B cell (primary cell): Measurements from ENCODE around the gene ZNF580. TPM values are rescaled to one million over a fixed set of nuclear protein-coding genes. Genes with fewer than 3 reads are reported as not detected.

ENCODE experiments used
- ATAC-seq: fragments of 200-7000 bp; cut with Tn5 transposase; one replicate; pipeline ENCODE4 v1.10.0; 2021; ENCODE audit warnings: low read depth, mild to moderate bottlenecking, moderate number of reproducible peaks, moderate library complexity
- CTCF ChIA-PET: fragments of 350-600 bp; sonication (Branson Sonifier 250); formaldehyde crosslinking; loops from one replicate; lab custom pipeline; 2021; ENCODE audit warnings: antibody characterized with exemption, inconsistent platforms; lab: Charles Lee
- POLR2A ChIA-PET: fragments of 350-600 bp; sonication (Branson Sonifier 250); formaldehyde crosslinking; loops from one replicate; lab custom pipeline; 2021; ENCODE audit warnings: antibody characterized with exemption; lab: Charles Lee
- DNase-seq: peaks from one replicate; pipeline ENCODE4 v3.0.0; 2013
- H2AFZ ChIP-seq: 2 replicates; pipeline ENCODE4 v1.6.1; 2012; ENCODE audit warnings: mild to moderate bottlenecking, low read depth, low read length; ENCODE audit not compliant: insufficient read depth, poor library complexity, severe bottlenecking
- H3K27ac ChIP-seq, 2 donors: 1 replicate in 1 of 2; 2 replicates in 1 of 2; pipeline ENCODE4 v1.5.1; 2012 to 2013; ENCODE audit warnings: low read length in 2 of 2, mild to moderate bottlenecking in 2 of 2, moderate library complexity in 1 of 2
- H3K27me3 ChIP-seq, 4 experiments: fragments of 200-600 bp in 1 of 4; sonication (generic) in 1 of 4; replicated peaks in 1 of 4; 1 replicate in 2 of 4; 2 replicates in 2 of 4; pipeline versions ENCODE4 v1.6.1 to v1.7.0; 2013 to 2016; ENCODE audit warnings: low read length in 3 of 4, mild to moderate bottlenecking in 2 of 4, mixed read lengths in 1 of 4, moderate library complexity in 1 of 4; ENCODE audit not compliant: insufficient read depth in 4 of 4, control insufficient read depth in 3 of 4; ENCODE audit errors: control extremely low read depth in 1 of 4
- H3K36me3 ChIP-seq, 2 experiments: replicated peaks in 1 of 2; 1 replicate in 1 of 2; 2 replicates in 1 of 2; pipeline versions ENCODE4 v1.6.1 to v1.7.1; 2013; ENCODE audit warnings: low read length in 1 of 2; ENCODE audit not compliant: insufficient read depth in 2 of 2, control insufficient read depth in 1 of 2; ENCODE audit errors: control extremely low read depth in 1 of 2, extremely low read depth in 1 of 2
- H3K4me1 ChIP-seq, 2 donors: fragments of 200-600 bp in 1 of 2; sonication (generic) in 1 of 2; 1 replicate in 1 of 2; 2 replicates in 1 of 2; pipeline versions ENCODE4 v1.5.1 to v1.6.1; 2013 to 2017; ENCODE audit warnings: low read length in 2 of 2; ENCODE audit not compliant: control insufficient read depth in 2 of 2, insufficient read depth in 2 of 2
- H3K4me2 ChIP-seq: replicated peaks from 2 replicates; pipeline ENCODE3; 2012; ENCODE audit warnings: mild to moderate bottlenecking, low read depth, low read length; ENCODE audit not compliant: poor library complexity, severe bottlenecking
- H3K4me3 ChIP-seq, 5 experiments: fragments of 200-600 bp in 1 of 5; sonication (generic) in 1 of 5; 1 replicate in 3 of 5; 2 replicates in 2 of 5; pipeline versions ENCODE4 v1.5.1 to v1.7.0; 2011 to 2016; ENCODE audit warnings: low read length in 4 of 5, mild to moderate bottlenecking in 4 of 5, low read depth in 2 of 5, control low read depth in 1 of 5, moderate library complexity in 1 of 5; ENCODE audit not compliant: insufficient read depth in 1 of 5; ENCODE audit errors: control extremely low read depth in 1 of 5, extremely low read depth in 1 of 5
- H3K79me2 ChIP-seq: fragments of 200-600 bp; sonication (generic); one replicate; pipeline ENCODE4 v1.6.0; 2016; ENCODE audit warnings: low read length; ENCODE audit not compliant: control insufficient read depth, insufficient read depth
- H3K9ac ChIP-seq: fragments of 200-600 bp; sonication (generic); 2 replicates; pipeline ENCODE4 v1.6.1; 2017; ENCODE audit warnings: mild to moderate bottlenecking, low read length, moderate library complexity
- H3K9me3 ChIP-seq, 3 donors: one replicate each; pipeline versions ENCODE4 v1.6.1 to v1.7.1; 2013; ENCODE audit warnings: low read length in 2 of 3; ENCODE audit not compliant: control insufficient read depth in 2 of 3, insufficient read depth in 1 of 3; ENCODE audit errors: control extremely low read depth in 1 of 3
- H4K20me1 ChIP-seq: 2 replicates; pipeline ENCODE4 v1.6.0; 2012; ENCODE audit warnings: mild to moderate bottlenecking, low read length; ENCODE audit not compliant: insufficient read depth, control insufficient read depth, poor library complexity, severe bottlenecking
- H3K27ac Mint-ChIP-seq: one replicate; pipeline ENCODE4 v1.8.0; 2021; ENCODE audit warnings: mixed read lengths
- H3K27me3 Mint-ChIP-seq: one replicate; pipeline ENCODE4 v1.8.0; 2021; ENCODE audit warnings: mixed read lengths
- H3K4me1 Mint-ChIP-seq: one replicate; pipeline ENCODE4 v1.8.0; 2021; ENCODE audit warnings: mixed read lengths
- H3K4me3 Mint-ChIP-seq: one replicate; pipeline ENCODE4 v1.8.0; 2021; ENCODE audit warnings: mixed read lengths
- H3K9me3 Mint-ChIP-seq: one replicate; pipeline ENCODE4 v1.8.0; 2022; ENCODE audit warnings: mixed read lengths; ENCODE audit not compliant: insufficient read depth
- CTCF ChIP-seq: fragments of 200-600 bp; IDR thresholded peaks from one replicate; pipeline ENCODE4 v1.8.0; 2022; ENCODE audit warnings: antibody characterized with exemption, mild to moderate bottlenecking
- EZH2 ChIP-seq: IDR thresholded peaks from 2 replicates; pipeline ENCODE4 v1.6.1; 2012; ENCODE audit warnings: borderline replicate concordance, low read depth, mild to moderate bottlenecking, moderate library complexity, low read length; ENCODE audit not compliant: insufficient read depth, poor library complexity, severe bottlenecking
- WGBS: methylation state at CpG from one replicate; pipeline ENCODE4 v1.1.5; 2013; ENCODE audit warnings: missing lambda C conversion rate; ENCODE audit not compliant: insufficient coverage; 5-methylcytosine and 5-hydroxymethylcytosine counted together
- intact Hi-C: fragments of 100-400 bp; cut with micrococcal nuclease; formaldehyde crosslinking; loops from one replicate; pipeline ENCODE4 v1.10.0; 2022
- polyA plus RNA-seq: library from polyadenylated mRNA; depleted of rRNA; stranded (reverse); fragments of >200 nt; gene quantifications from 2 replicates; pipeline ENCODE4 v1.2.3, GENCODE V29; 2012
- total RNA-seq, 2 donors: library from RNA; stranded (reverse); fragments of 120-200 nt in 1 of 2; gene quantifications; 1 replicate in 1 of 2; 2 replicates in 1 of 2; pipeline versions ENCODE4 v1.2.3 to v1.2.4, GENCODE V29; 2013 to 2022

The ZNF580 gene
- total and polyA plus RNA-seq, 2 donors (not counting 1 experiment from before 2014, with no cell fraction given): 69.8 to 101 TPM

GRCh38 chr19:55596304-55596703 is 44.5 kb upstream of the ZNF580 start:
- H2AFZ ChIP-seq: no peak overlapping the region
- H3K4me1 ChIP-seq: peaks cover 6 to 14% of the 10 kb centered on the region in 2 donors
- no peak overlapping the region for H3K27ac ChIP-seq
- Mint-ChIP-seq H3K27ac (no peak overlapping the region), H3K4me1 (peaks cover 12% of the 10 kb centered on the region), H3K4me3 (no peak overlapping the region), H3K9me3 (no peaks in the 10 kb centered on the region), H3K27me3 (no peaks in the 10 kb centered on the region)
- ATAC-seq: no peak
- no peak for DNase-seq
- no peaks in the 10 kb centered on the region for H4K20me1 ChIP-seq
- H3K4me2 ChIP-seq: no peak overlapping the region
- TF ChIP-seq EZH2 (no peak), CTCF (no peak)
- no peaks in the 10 kb centered on the region for H3K79me2 ChIP-seq
- POLR2A ChIA-PET: no interaction called here
- intact Hi-C loops: loop anchor here (5.0 kb wide), 1 partner anchor 189 kb away; the partner anchor contains the start of gene UBE2S
- no peak overlapping the region for H3K9ac ChIP-seq
- WGBS: 100% methylated on average over 3 of the region's 3 CpGs
- no peaks in the 10 kb centered on the region for H3K27me3 ChIP-seq
- CTCF ChIA-PET: interaction anchor here (1.9 kb wide), 1 partner anchor 10 kb away, joined by 5 read pairs; no protein-coding TSS in a partner anchor
- H3K36me3 ChIP-seq: peaks cover 0 to 19% of the 10 kb centered on the region in 2 experiments
- no peak overlapping the region for H3K4me3 ChIP-seq
- peaks cover 0 to 5% (median 0%) of the 10 kb centered on the region in 3 donors for H3K9me3 ChIP-seq

GRCh38 chr19:55597501-55597921 is 43.3 kb upstream of the ZNF580 start:
- Histone ChIP-seq H3K27me3 (no peaks in the 10 kb centered on the region), H3K79me2 (no peaks in the 10 kb centered on the region), H2AFZ (no peak overlapping the region), H3K36me3 (peaks cover 0 to 19% of the 10 kb centered on the region in 2 experiments), H3K9ac (no peak overlapping the region), H3K4me2 (no peak overlapping the region), H3K4me1 (peaks cover 6 to 14% of the 10 kb centered on the region in 2 donors), H3K4me3 (no peak overlapping the region), H4K20me1 (no peaks in the 10 kb centered on the region), H3K27ac (no peak overlapping the region), H3K9me3 (peaks cover 0 to 5% (median 0%) of the 10 kb centered on the region in 3 donors)
- Mint-ChIP-seq H3K9me3 (no peaks in the 10 kb centered on the region), H3K27ac (no peak overlapping the region), H3K4me1 (peaks cover 16% of the 10 kb centered on the region), H3K4me3 (no peak overlapping the region), H3K27me3 (no peaks in the 10 kb centered on the region)
- TF ChIP-seq EZH2 (no peak), CTCF (no peak)
- DNase-seq (no peak), ATAC-seq (no peak)
- CTCF ChIA-PET: no interaction called here
- over 99% methylated on average over 23 of the region's 30 CpGs for WGBS
- POLR2A ChIA-PET: interaction anchor here (0.7 to 2.8 kb wide), 2 partner anchors 27 to 60 kb away, joined by 4 to 58 read pairs; partner anchors contain the start of gene ZNF784
- intact Hi-C loops: loop anchor here (5.0 kb wide), 1 partner anchor 190 kb away; the partner anchor contains the start of gene UBE2S
